Kidney (tissue), 14 donors: ENCODE results near the gene TEAD1. TPM values are rescaled to one million over a fixed set of nuclear protein-coding genes. Genes with fewer than 3 reads are reported as not detected.

ENCODE experiments used
- DNase-seq, 5 donors: peaks; one replicate each; pipeline ENCODE4 v3.0.0-alpha.2; 2013 to 2020
- FAIRE-seq: peaks from 2 replicates; lab custom pipeline; 2012; peaks lifted over from hg19 to GRCh38; lab: Jason Lieb, UNC
- H3K27ac ChIP-seq, 2 donors: one replicate each; pipeline ENCODE4 v1.7.0; 2013; ENCODE audit warnings: low read depth in 2 of 2, low read length in 2 of 2, inconsistent platforms in 1 of 2
- H3K27me3 ChIP-seq: one replicate; pipeline ENCODE4 v1.7.1; 2013; ENCODE audit warnings: low read length, inconsistent platforms; ENCODE audit not compliant: control insufficient read depth, insufficient read depth
- H3K36me3 ChIP-seq, 3 donors: one replicate each; pipeline versions ENCODE4 v1.7.0 to v1.7.1; 2013; ENCODE audit warnings: low read length in 3 of 3, control low read depth in 1 of 3, inconsistent platforms in 1 of 3; ENCODE audit not compliant: insufficient read depth in 3 of 3, control insufficient read depth in 2 of 3
- H3K4me1 ChIP-seq, 3 donors: one replicate each; pipeline versions ENCODE4 v1.7.0 to v1.7.1; 2013; ENCODE audit warnings: low read length in 3 of 3, inconsistent platforms in 1 of 3, low read depth in 1 of 3; ENCODE audit not compliant: control insufficient read depth in 2 of 3, insufficient read depth in 2 of 3
- H3K4me3 ChIP-seq, 3 donors: one replicate each; pipeline versions ENCODE4 v1.7.0 to v1.8.1; 2013; ENCODE audit warnings: low read length in 3 of 3, control low read depth in 1 of 3, inconsistent platforms in 1 of 3
- H3K9ac ChIP-seq, 3 donors: one replicate each; pipeline versions ENCODE4 v1.7.0 to v1.7.1; 2013; ENCODE audit warnings: low read length in 3 of 3, control low read depth in 1 of 3, inconsistent platforms in 1 of 3
- H3K9me3 ChIP-seq, 3 donors: one replicate each; pipeline versions ENCODE4 v1.7.0 to v1.7.1; 2013; ENCODE audit warnings: low read length in 3 of 3, control low read depth in 1 of 3, inconsistent platforms in 1 of 3; ENCODE audit not compliant: control insufficient read depth in 2 of 3, insufficient read depth in 1 of 3
- CTCF ChIP-seq: IDR thresholded peaks from 3 replicates; pipeline ENCODE4 v1.5.1; 2012; ENCODE audit warnings: mild to moderate bottlenecking, moderate library complexity, borderline replicate concordance; ENCODE audit not compliant: insufficient read depth; ENCODE audit errors: extremely low read depth
- intact Hi-C: fragments of 100-400 bp; cut with DNase I; formaldehyde crosslinking; loops from one replicate; pipeline ENCODE4 v1.11.1; 2022
- polyA plus RNA-seq: library from polyadenylated mRNA; stranded (reverse); fragments of 350-450 nt; fragmentation: Illumina TruSeq; extraction: RNeasy Lipid Tissue Mini Kit (QIAGEN cat#74804); gene quantifications from one replicate; pipeline ENCODE4 v1.2.3, GENCODE V29; 2014; ENCODE audit warnings: low read depth, low replicate concordance; ENCODE audit not compliant: insufficient read depth
- total RNA-seq: library from RNA; stranded (reverse); fragmentation: NEBNext Ultra II Directional; extraction: Animal tissue kit (Norgen Biotek cat#: 25700); gene quantifications from one replicate; pipeline ENCODE4 v1.2.1, GENCODE V29; 2021
- donor health status: control.
- donor health status: control.
- donor health status: control.
- donor health status: control.
- donor health status: control.
- donor health status: DM: yes; HTN: yes; CAD: no.
- donor health status: Normal renal cell carcinoma (clear cell type).

Gene TEAD1
- total and polyA plus RNA-seq, 2 donors from 2014 or later = 7.6 to 77.2 TPM

- H3K27me3 ChIP-seq = no peaks in the 10 kb centered on the region
Measured at GRCh38 chr11:12755510-12756453, 81.6 kb downstream of the TEAD1 start.

GRCh38 chr11:12756454-12756806 is 82.2 kb downstream of the TEAD1 start:
- no peaks in the 10 kb centered on the region for H3K27me3 ChIP-seq
- intact Hi-C loops = no loop called here
- peaks cover 0 to 10% (median 2%) of the 10 kb centered on the region in 3 donors for H3K4me1 ChIP-seq
- H3K4me3 ChIP-seq = no peak overlapping the region
- no peak overlapping the region for H3K9ac ChIP-seq
- H3K36me3 ChIP-seq = no peaks in the 10 kb centered on the region
- FAIRE-seq = no peak
- H3K27ac ChIP-seq = no peak overlapping the region
- no peak for TF ChIP-seq CTCF
- no peaks in the 10 kb centered on the region for H3K9me3 ChIP-seq
- no peak for DNase-seq

More at GRCh38 chr11:12755510-12756453, 81.6 kb downstream of the TEAD1 start:
- FAIRE-seq (no peak), DNase-seq (no peak)
- no peaks in the 10 kb centered on the region for H3K9me3 ChIP-seq
- no peak overlapping the region for H3K27ac ChIP-seq
- no peaks in the 10 kb centered on the region for H3K36me3 ChIP-seq
- H3K4me1 ChIP-seq = peaks cover 0 to 10% (median 2%) of the 10 kb centered on the region in 3 donors
- no peak for TF ChIP-seq CTCF
- H3K9ac ChIP-seq = no peak overlapping the region
- intact Hi-C loops = no loop called here
- no peak overlapping the region for H3K4me3 ChIP-seq

- DNase-seq = no peak
- H3K27me3 ChIP-seq = no peaks in the 10 kb centered on the region
- no peak overlapping the region for H3K4me3 ChIP-seq
- intact Hi-C loops = no loop called here
- no peaks in the 10 kb centered on the region for H3K36me3 ChIP-seq
- no peaks in the 10 kb centered on the region for H3K9me3 ChIP-seq
- FAIRE-seq = no peak
- H3K9ac ChIP-seq = no peak overlapping the region
- TF ChIP-seq CTCF = no peak
- H3K4me1 ChIP-seq = peaks cover 0 to 10% (median 0%) of the 10 kb centered on the region in 3 donors
- H3K27ac ChIP-seq = no peak overlapping the region
Measured at GRCh38 chr11:12756867-12757266, 82.6 kb downstream of the TEAD1 start.
